Measurements from ENCODE around the gene LASP1NB.

Gene LASP1NB

DNA sequence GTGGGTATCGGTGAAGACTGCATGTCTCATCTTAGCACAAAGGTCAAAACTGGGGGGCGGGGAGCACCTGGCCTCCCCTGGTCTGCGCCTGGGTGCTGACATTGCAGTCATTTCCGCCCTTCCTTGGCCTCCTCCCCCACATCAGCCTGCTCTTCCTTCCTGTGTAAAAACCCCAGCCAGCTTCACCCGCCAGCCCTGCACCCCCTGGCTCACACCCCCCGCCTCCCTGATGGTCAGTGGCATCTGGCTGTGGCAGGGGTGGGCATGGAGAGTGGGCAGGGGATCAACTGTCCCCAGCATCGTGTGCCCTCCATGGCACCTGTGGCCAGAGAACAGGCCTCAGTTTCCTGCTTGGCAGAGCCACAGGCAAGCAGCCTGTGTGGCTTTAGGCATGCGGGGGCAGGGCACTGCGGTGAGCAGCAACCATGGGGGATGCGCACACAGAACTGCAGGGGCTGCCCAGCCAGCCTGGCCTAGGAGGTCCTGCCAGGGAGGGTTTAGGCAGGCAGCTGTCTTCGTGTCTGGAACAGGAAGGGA, 26.5 kb upstream of the LASP1NB start:
- no peak overlapping the region for H3K4me2 ChIP-seq (ENCODE audit: low read length)
- H2AFZ ChIP-seq (ENCODE audit: low read depth, low read length): no peak overlapping the region
- no peaks in the 10 kb centered on the region for H3F3A ChIP-seq (ENCODE audit: insufficient read depth, low read length, poor library complexity, severe bottlenecking)
- H3K36me3 ChIP-seq (ENCODE audit: insufficient read depth, low read length): peaks cover 3% of the 10 kb centered on the region
- no peaks in the 10 kb centered on the region for H4K20me1 ChIP-seq (ENCODE audit: insufficient read depth)
- no peaks in the 10 kb centered on the region for H3K9me3 ChIP-seq (ENCODE audit: low read length)
- H3K79me2 ChIP-seq (replicated peaks; ENCODE audit: insufficient read depth, low read length): no peaks in the 10 kb centered on the region
- no peak overlapping the region for H3K27ac ChIP-seq (ENCODE audit: low read length)
- H3K27me3 ChIP-seq (ENCODE audit: insufficient read depth, low read depth, low read length): no peaks in the 10 kb centered on the region
- H3K4me3 ChIP-seq (ENCODE audit: low read length): no peak overlapping the region
- H3K9me2 ChIP-seq (ENCODE audit: insufficient read depth, low read length): no peaks in the 10 kb centered on the region
- TF ChIP-seq EP300 (conservative IDR thresholded peaks at IDR 0.05; ENCODE audit: poor library complexity, severe bottlenecking): no peak
- TF ChIP-seq TAF1 (IDR thresholded peaks at IDR 0.05; ENCODE audit: low read depth): no peak
- TF ChIP-seq, protein P1, sequence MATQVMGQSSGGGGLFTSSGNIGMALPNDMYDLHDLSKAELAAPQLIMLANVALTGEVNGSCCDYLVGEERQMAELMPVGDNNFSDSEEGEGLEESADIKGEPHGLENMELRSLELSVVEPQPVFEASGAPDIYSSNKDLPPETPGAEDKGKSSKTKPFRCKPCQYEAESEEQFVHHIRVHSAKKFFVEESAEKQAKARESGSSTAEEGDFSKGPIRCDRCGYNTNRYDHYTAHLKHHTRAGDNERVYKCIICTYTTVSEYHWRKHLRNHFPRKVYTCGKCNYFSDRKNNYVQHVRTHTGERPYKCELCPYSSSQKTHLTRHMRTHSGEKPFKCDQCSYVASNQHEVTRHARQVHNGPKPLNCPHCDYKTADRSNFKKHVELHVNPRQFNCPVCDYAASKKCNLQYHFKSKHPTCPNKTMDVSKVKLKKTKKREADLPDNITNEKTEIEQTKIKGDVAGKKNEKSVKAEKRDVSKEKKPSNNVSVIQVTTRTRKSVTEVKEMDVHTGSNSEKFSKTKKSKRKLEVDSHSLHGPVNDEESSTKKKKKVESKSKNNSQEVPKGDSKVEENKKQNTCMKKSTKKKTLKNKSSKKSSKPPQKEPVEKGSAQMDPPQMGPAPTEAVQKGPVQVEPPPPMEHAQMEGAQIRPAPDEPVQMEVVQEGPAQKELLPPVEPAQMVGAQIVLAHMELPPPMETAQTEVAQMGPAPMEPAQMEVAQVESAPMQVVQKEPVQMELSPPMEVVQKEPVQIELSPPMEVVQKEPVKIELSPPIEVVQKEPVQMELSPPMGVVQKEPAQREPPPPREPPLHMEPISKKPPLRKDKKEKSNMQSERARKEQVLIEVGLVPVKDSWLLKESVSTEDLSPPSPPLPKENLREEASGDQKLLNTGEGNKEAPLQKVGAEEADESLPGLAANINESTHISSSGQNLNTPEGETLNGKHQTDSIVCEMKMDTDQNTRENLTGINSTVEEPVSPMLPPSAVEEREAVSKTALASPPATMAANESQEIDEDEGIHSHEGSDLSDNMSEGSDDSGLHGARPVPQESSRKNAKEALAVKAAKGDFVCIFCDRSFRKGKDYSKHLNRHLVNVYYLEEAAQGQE (IDR thresholded peaks at IDR 0.05; ENCODE audit: borderline replicate concordance): no peak
- TF ChIP-seq MXI1 (conservative IDR thresholded peaks at IDR 0.05; ENCODE audit: poor library complexity, severe bottlenecking): no peak
- no peak for TF ChIP-seq SMC3 (conservative IDR thresholded peaks at IDR 0.05; ENCODE audit: poor library complexity)
- no peak for TF ChIP-seq EZH2 (IDR thresholded peaks at IDR 0.05; ENCODE audit: borderline replicate concordance, insufficient read depth, low read length, poor library complexity, severe bottlenecking)
- TF ChIP-seq, protein P2, sequence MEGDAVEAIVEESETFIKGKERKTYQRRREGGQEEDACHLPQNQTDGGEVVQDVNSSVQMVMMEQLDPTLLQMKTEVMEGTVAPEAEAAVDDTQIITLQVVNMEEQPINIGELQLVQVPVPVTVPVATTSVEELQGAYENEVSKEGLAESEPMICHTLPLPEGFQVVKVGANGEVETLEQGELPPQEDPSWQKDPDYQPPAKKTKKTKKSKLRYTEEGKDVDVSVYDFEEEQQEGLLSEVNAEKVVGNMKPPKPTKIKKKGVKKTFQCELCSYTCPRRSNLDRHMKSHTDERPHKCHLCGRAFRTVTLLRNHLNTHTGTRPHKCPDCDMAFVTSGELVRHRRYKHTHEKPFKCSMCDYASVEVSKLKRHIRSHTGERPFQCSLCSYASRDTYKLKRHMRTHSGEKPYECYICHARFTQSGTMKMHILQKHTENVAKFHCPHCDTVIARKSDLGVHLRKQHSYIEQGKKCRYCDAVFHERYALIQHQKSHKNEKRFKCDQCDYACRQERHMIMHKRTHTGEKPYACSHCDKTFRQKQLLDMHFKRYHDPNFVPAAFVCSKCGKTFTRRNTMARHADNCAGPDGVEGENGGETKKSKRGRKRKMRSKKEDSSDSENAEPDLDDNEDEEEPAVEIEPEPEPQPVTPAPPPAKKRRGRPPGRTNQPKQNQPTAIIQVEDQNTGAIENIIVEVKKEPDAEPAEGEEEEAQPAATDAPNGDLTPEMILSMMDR (IDR thresholded peaks at IDR 0.05; ENCODE audit: poor library complexity, severe bottlenecking): no peak
- no peak for TF ChIP-seq RAD21 (conservative IDR thresholded peaks at IDR 0.05)
- no peak for TF ChIP-seq POLR2AphosphoS5 (IDR thresholded peaks at IDR 0.05)
- no peak overlapping the region for H3K9ac ChIP-seq (ENCODE audit: low read length)

DNA sequence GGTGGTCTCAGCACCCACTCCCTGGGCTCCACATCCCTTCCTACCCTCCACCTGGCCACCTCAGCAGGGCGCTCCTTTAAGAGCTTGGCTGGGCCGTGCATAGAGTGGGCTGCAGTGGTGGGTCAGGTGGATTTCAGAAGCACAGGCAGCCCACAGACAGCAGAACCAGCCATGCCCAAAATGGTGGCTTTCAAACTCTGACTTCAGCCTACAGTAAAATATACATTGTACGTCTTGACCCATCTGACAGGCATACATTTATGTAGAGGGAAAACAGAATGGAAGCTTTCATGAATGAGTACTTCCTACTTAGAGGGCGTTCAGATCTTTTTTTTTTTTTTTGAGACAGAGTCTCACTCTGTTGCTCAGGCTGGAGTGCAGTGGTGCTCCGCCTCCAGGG, 26.0 kb upstream of the LASP1NB start:
- Histone ChIP-seq H2AFZ (ENCODE audit: low read depth, low read length) (no peak overlapping the region), H4K20me1 (ENCODE audit: insufficient read depth) (no peaks in the 10 kb centered on the region), H3K79me2 (replicated peaks; ENCODE audit: insufficient read depth, low read length) (no peaks in the 10 kb centered on the region), H3K9ac (ENCODE audit: low read length) (no peak overlapping the region), H3K36me3 (ENCODE audit: insufficient read depth, low read length) (peaks cover 3% of the 10 kb centered on the region), H3F3A (ENCODE audit: insufficient read depth, low read length, poor library complexity, severe bottlenecking) (no peaks in the 10 kb centered on the region), H3K4me3 (ENCODE audit: low read length) (no peak overlapping the region), H3K9me2 (ENCODE audit: insufficient read depth, low read length) (no peaks in the 10 kb centered on the region), H3K4me2 (ENCODE audit: low read length) (no peak overlapping the region), H3K27ac (ENCODE audit: low read length) (no peak overlapping the region), H3K27me3 (ENCODE audit: insufficient read depth, low read depth, low read length) (no peaks in the 10 kb centered on the region), H3K9me3 (ENCODE audit: low read length) (no peaks in the 10 kb centered on the region)
- no peak for TF ChIP-seq EP300 (conservative IDR thresholded peaks at IDR 0.05; ENCODE audit: poor library complexity, severe bottlenecking)
- no peak for TF ChIP-seq POLR2AphosphoS5 (IDR thresholded peaks at IDR 0.05)
- TF ChIP-seq EZH2 (IDR thresholded peaks at IDR 0.05; ENCODE audit: borderline replicate concordance, insufficient read depth, low read length, poor library complexity, severe bottlenecking): no peak
- TF ChIP-seq, protein P2 (IDR thresholded peaks at IDR 0.05; ENCODE audit: poor library complexity, severe bottlenecking): no peak
- TF ChIP-seq, protein P1 (IDR thresholded peaks at IDR 0.05; ENCODE audit: borderline replicate concordance): no peak
- no peak for TF ChIP-seq RAD21 (conservative IDR thresholded peaks at IDR 0.05)

All from neural cell (in vitro differentiated cells).